Breast epithelium (tissue), 3 donors: Measurements from ENCODE around the gene BTF3.

Experiments used
- CTCF ChIP-seq, 3 donors: fragments of 450-650 bp; IDR thresholded peaks; one replicate each; pipeline ENCODE4 v1.5.1; 2016 to 2017; ENCODE audit warnings: antibody characterized with exemption in 3 of 3, mild to moderate bottlenecking in 3 of 3, moderate library complexity in 3 of 3
- POLR2A ChIP-seq: fragments of 450-650 bp; IDR thresholded peaks from one replicate; pipeline ENCODE4 v1.6.1; 2016; ENCODE audit warnings: antibody characterized with exemption, mild to moderate bottlenecking, moderate library complexity
- POLR2AphosphoS5 ChIP-seq, 3 donors: sonication (generic); formaldehyde crosslinking; IDR thresholded peaks; one replicate each; pipeline ENCODE4 v1.6.1; 2017; ENCODE audit warnings: antibody characterized with exemption in 3 of 3

- TF ChIP-seq CTCF (IDR thresholded peaks at IDR 0.05) (no peak), POLR2AphosphoS5 (IDR thresholded peaks at IDR 0.05) (no peak), POLR2A (no peak)
These were observed 35.9 kb downstream of the BTF3 start for GRCh38 chr5:73534011-73534644.
